Measurements from ENCODE around the gene LRRC8B. TPM values are rescaled to one million over a fixed set of nuclear protein-coding genes. Genes with fewer than 3 reads are reported as not detected.

The LRRC8B gene
- polyA plus RNA-seq, 3 donors = 4.5 to 9.1 (median 7.9) TPM

DNA sequence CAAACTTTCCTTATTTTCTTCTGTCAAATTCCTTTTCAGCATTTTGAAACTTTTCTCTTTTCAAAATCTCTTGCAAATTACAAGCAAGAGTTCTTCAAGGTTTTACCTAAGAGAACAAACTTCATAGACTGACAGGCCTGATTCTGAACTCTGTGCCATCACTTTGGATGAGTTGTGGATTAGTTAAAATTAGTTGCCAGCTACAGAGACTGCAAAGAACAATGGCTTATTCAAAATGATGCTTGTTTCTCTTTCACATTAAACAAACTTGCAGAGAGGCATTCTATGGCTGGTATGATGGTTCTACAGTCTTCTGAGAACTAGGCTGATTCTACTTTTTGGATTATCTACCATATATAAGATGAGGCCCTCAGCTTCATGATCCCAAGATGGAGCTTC lies 3.8 kb downstream of the LRRC8B start:
- Histone ChIP-seq H3K79me2 (ENCODE audit: insufficient read depth, low read length) (peaks cover 83% of the 10 kb centered on the region), H3K27me3 (ENCODE audit: control insufficient read depth in 2 of 2, insufficient read depth in 2 of 2, low read length in 2 of 2) (no peaks in the 10 kb centered on the region), H2AFZ (ENCODE audit: insufficient read depth, low read depth, low read length, poor library complexity, severe bottlenecking) (no peak overlapping the region), H3K4me2 (replicated peaks; ENCODE audit: extremely low read depth, low read length, poor library complexity, severe bottlenecking) (no peak overlapping the region), H3K4me3 (replicated peaks in 1 of 3; ENCODE audit: low read depth in 2 of 3, low read length in 3 of 3) (no peak overlapping the region), H4K20me1 (ENCODE audit: insufficient read depth, low read length) (peaks cover 38% of the 10 kb centered on the region), H3K4me1 (ENCODE audit: control insufficient read depth in 1 of 2, insufficient read depth in 2 of 2, low read length in 2 of 2) (peaks cover 15 to 45% of the 10 kb centered on the region in 2 donors), H3K9me3 (replicated peaks in 1 of 2; ENCODE audit: control insufficient read depth in 1 of 2, insufficient read depth in 1 of 2, low read length in 2 of 2) (no peaks in the 10 kb centered on the region), H3K9ac (ENCODE audit: insufficient read depth, low read length, poor library complexity, severe bottlenecking) (no peak overlapping the region), H3K27ac (ENCODE audit: low read depth in 1 of 2, low read length in 2 of 2) (no peak overlapping the region), H3K36me3 (replicated peaks in 1 of 2; ENCODE audit: control insufficient read depth in 1 of 2, insufficient read depth in 2 of 2, low read length in 2 of 2) (peaks cover 0 to 12% of the 10 kb centered on the region in 2 donors)
- Mint-ChIP-seq H3K27ac (no peak overlapping the region), H3K36me3 (peaks cover 13 to 19% of the 10 kb centered on the region in 2 donors), H3K4me1 (peaks cover 36% of the 10 kb centered on the region), H3K9me3 (peaks cover 0 to 4% (median 2%) of the 10 kb centered on the region in 7 donors), H3K4me3 (no peak overlapping the region), H3K27me3 (ENCODE audit: low read depth in 3 of 3) (peaks cover 0 to 3% (median 1%) of the 10 kb centered on the region in 3 donors)
- intact Hi-C loops (cut with micrococcal nuclease) = no loop called here
- DNase-seq = no peak
- TF ChIP-seq CTCF (IDR thresholded peaks at IDR 0.05) = no peak

- Mint-ChIP-seq H3K4me3 (no peak overlapping the region), H3K4me1 (peaks cover 31% of the 10 kb centered on the region), H3K9me3 (peaks cover 0 to 4% (median 2%) of the 10 kb centered on the region in 7 donors), H3K27ac (no peak overlapping the region), H3K27me3 (ENCODE audit: low read depth in 3 of 3) (peaks cover 0 to 3% (median 1%) of the 10 kb centered on the region in 3 donors), H3K36me3 (peaks cover 13 to 16% of the 10 kb centered on the region in 2 donors)
- H3K27ac ChIP-seq (ENCODE audit: low read depth in 1 of 2, low read length in 2 of 2) = no peak overlapping the region
- DNase-seq = no peak
- no peak overlapping the region for H3K4me2 ChIP-seq (replicated peaks; ENCODE audit: extremely low read depth, low read length, poor library complexity, severe bottlenecking)
- WGBS (ENCODE audit: insufficient coverage) = no CpG with 5 or more reads among the region's 2 CpGs
- intact Hi-C loops (cut with micrococcal nuclease) = no loop called here
- H3K4me3 ChIP-seq (replicated peaks in 1 of 3; ENCODE audit: low read depth in 2 of 3, low read length in 3 of 3) = no peak overlapping the region
- H3K9ac ChIP-seq (ENCODE audit: insufficient read depth, low read length, poor library complexity, severe bottlenecking) = no peak overlapping the region
- H3K79me2 ChIP-seq (ENCODE audit: insufficient read depth, low read length) = peaks cover 91% of the 10 kb centered on the region
- H3K4me1 ChIP-seq (ENCODE audit: control insufficient read depth in 1 of 2, insufficient read depth in 2 of 2, low read length in 2 of 2) = peaks cover 8 to 38% of the 10 kb centered on the region in 2 donors
- H2AFZ ChIP-seq (ENCODE audit: insufficient read depth, low read depth, low read length, poor library complexity, severe bottlenecking) = no peak overlapping the region
- no peak for TF ChIP-seq CTCF (IDR thresholded peaks at IDR 0.05)
- no peaks in the 10 kb centered on the region for H3K9me3 ChIP-seq (replicated peaks in 1 of 2; ENCODE audit: control insufficient read depth in 1 of 2, insufficient read depth in 1 of 2, low read length in 2 of 2)
- H3K36me3 ChIP-seq (replicated peaks in 1 of 2; ENCODE audit: control insufficient read depth in 1 of 2, insufficient read depth in 2 of 2, low read length in 2 of 2) = peaks cover 0 to 12% of the 10 kb centered on the region in 2 donors
- H4K20me1 ChIP-seq (ENCODE audit: insufficient read depth, low read length) = peaks cover 44% of the 10 kb centered on the region
- H3K27me3 ChIP-seq (ENCODE audit: control insufficient read depth in 2 of 2, insufficient read depth in 2 of 2, low read length in 2 of 2) = no peaks in the 10 kb centered on the region
Measured at GRCh38 chr1:89529196-89529595, 4.6 kb downstream of the LRRC8B start.
